NCI-H2227 (cell line): ENCODE results near the gene SDHAF3.
"Not testable (repeated sequence)": the region's sequence is repeated elsewhere in the genome, so short reads cannot be mapped to it uniquely, and the experiment has no call there.

Source experiments
- DNase-seq: peaks from one replicate; lab custom pipeline; 2025; ENCODE audit not compliant: unreplicated experiment; lab: John Stamatoyannopoulos, UW

SDHAF3 gene

DNA sequence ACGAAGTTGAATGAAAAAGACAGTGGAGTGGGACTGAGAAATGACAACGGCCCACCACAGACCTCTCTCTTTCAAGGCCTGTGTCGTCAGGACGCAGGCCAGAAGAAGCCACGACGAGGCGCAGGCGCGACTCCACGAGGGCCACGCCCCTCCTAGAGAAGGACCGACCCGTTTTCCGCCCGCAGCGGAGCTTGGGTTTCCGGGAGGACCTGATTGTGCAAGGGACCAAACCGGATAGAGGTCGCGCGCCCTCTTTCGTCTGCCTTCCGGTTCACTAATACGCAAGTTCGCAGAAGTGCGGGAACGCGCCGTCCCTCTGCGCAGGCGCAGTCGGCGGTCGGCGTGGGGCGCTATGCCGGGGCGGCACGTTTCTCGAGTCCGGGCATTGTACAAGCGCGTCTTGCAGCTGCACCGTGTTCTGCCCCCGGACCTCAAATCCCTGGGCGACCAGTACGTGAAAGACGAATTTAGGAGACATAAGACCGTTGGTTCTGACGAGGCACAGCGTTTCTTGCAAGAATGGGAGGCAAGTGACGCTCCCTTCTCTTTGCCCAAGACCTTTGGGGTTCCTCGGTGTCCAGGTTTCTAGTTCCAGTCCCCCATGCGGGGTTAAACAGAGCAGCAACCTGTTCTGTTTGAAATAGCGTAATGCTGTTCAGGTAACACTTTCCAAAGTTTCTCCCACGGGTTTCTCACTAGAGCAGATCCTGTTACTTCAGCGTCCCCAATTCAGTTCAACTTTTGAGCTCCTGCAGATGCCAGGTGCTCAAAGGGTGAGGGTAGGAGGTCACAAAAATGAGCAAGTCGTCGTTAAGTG is at the start of gene SDHAF3:
Gene SDHAF3, plus strand, starts transcription at position 327 of the 817 bp plus-strand sequence. Its CDS starts 26 bp downstream, at position 353.
- peak; percentile 100 for DNase-seq

GRCh38 chr7:97072025-97072424 is 45.5 kb upstream of the SDHAF3 start:
- not testable (repeated sequence) for DNase-seq

GRCh38 chr7:97075928-97076327 is 41.6 kb upstream of the SDHAF3 start:
- no peak for DNase-seq

DNA sequence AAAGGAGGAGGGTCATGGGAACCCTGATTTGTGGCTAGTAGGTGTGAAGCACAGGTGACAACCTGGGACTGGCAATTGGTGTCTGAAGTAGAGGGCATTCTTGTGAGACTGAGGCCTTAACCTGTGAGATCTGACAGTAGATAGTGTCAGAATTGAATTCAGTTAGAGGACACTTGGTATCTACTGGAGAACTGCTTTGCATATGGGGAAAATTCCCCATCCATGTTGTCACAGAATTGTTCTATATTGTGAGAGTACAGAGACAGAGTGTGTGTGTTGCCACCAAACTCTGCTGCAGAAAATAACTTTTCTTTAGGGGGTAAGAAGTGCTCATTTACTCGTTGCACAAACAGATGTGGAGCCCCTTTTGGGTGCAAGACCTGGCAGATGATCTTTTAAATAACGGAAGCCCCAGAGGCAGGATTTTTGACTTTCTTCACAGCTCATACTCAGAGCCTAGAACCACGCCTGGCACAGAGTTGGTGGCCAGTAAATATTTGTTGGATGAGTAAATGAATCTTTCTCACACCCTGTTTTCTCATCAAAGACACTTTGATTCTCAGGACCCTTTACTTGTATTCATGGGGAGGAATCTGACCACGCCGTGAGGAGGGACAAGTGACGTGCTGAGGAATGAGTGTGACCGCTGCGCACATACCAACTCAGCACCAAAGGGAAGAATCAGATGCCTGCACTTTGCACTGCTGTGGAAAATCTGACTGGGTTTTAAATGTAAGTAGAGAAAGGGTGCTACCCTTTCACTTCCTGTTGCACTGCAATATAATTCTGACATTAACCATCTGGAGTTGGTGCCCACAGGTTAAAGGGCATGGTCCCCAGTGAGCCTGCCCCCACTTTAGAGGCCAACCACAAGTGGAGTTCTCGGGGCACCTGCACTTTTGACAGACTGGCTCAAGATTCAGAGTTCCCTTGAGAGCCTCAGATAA is 39.2 kb upstream of the SDHAF3 start:
- DNase-seq, result no peak

- DNase-seq, result no peak
These were observed 38.2 kb upstream of the SDHAF3 start for GRCh38 chr7:97079300-97079699.

- DNase-seq, result no peak
These were observed 35.8 kb upstream of the SDHAF3 start for GRCh38 chr7:97081521-97082300.

DNA sequence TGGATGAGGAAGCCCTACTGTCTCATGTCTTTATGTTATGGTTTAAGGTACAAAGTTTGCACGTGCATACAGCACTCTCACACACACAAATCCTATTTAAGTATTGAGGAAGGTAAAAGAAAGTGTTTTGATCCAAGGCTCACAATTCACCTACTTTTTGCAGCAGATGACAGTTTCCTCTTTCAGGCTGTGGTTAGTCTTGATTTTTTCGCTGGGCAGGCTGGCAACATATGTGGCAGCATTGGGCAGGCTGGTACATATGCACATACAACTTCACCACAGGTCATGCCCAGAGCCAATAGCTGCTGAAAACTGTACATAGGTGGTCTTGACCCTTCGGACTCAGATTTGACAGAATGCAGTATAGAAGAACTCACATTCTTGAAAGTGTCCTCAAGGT is 29.1 kb upstream of the SDHAF3 start:
- no peak for DNase-seq

GRCh38 chr7:97089771-97090170 is 27.7 kb upstream of the SDHAF3 start:
- DNase-seq, result no peak

DNA sequence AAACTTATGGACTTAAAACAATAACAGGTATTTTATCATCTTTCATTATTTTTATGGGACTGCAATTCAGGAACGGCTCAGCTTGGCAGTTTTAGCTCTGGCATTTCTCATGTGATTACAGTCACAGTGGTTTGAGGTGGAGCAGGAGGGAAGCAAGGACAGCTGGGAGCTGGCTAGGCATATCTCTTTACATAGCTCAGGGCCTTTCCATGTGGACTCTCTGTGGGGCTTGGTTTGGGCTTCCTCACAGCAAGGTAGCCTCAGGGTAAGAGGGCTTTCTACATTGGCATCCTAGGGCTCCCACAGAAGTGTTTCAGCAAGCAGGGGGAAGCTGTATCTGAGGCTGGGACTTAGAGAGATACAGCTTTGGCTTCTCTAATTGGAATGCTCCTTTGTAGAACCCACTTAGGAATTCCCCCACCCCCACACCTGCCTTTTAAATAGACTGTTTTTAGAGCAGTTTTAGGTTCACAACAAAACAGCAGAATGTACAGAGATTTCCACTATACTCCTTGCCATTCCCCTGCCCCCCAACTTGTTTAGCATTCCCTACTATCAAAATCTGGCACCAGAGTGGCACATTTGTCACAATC is 26.6 kb upstream of the SDHAF3 start:
- DNase-seq, result no peak

GRCh38 chr7:97094284-97094930 is 23.1 kb upstream of the SDHAF3 start:
- peak; percentile 60 for DNase-seq

DNA sequence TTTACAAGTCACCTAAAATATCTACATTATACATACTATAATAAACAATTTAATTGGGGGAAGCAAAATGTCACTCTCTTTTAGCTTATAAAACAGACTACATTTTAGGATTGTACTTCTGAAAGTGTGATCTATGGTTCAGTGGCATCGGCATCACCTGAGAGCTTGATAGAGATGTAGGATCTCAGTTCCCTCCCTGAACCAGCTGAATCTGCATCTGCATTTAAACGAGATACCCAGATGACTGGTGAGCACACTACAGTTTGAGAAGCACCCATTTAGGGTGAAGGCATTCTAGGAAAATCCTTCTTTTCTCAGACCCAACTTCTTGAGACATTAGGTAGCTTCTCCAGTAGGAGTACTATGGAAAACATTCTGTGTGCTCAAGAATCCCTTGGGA is 21.5 kb upstream of the SDHAF3 start:
- DNase-seq, result no peak

- DNase-seq, result no peak
These were observed 20.8 kb upstream of the SDHAF3 start for GRCh38 chr7:97096661-97097060.

- DNase-seq, result peak; percentile 86
These were observed 12.7 kb upstream of the SDHAF3 start for GRCh38 chr7:97104719-97105238.

DNA sequence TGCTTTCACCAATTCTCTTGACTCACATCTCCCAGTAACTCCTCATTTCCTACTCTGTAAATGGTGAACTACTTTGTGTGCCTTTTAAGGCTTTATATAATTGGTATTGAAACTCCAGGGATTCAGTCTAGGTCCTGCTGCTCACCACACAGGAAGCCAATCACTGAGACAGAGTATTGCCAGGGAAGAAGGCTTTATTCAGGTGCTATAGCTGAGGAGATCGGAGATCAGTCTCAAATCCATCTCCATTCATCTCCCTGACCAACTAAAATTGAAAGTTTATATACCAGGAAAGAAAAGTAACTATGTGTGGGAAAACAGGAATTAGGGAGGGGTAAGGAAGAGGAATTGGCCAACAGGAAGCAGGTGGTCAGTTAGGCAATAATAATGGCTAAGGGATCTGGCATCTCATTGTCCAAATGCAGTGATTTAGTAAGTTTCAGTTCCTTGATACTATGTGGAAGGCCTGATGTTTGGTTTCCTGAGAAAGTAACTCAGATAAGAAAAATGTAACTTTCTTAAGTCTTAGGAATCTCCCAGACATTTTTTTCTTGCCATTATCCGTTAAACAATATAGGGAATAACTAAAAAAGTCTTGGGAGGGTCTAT is 10.2 kb upstream of the SDHAF3 start:
- no peak for DNase-seq

DNA sequence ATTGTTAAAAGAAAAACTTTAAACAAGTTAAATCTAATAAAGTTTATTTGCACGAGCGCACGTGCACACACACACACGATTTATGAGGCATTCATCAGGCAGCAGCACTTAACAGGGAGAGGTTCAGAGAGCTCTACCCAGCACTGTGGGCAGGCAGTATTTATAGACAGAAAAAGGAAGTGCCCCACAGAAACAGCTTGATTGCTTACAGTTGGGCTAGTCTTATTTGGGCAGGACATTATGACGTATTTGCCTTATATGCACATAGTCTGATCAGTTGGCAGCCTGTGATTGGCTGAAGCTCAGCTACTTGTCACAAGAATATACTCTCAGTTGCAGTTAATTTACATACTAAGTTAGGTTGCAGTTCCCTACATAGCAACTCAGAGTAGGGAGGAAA is 1.2 kb upstream of the SDHAF3 start:
- DNase-seq, result peak; percentile 30

DNA sequence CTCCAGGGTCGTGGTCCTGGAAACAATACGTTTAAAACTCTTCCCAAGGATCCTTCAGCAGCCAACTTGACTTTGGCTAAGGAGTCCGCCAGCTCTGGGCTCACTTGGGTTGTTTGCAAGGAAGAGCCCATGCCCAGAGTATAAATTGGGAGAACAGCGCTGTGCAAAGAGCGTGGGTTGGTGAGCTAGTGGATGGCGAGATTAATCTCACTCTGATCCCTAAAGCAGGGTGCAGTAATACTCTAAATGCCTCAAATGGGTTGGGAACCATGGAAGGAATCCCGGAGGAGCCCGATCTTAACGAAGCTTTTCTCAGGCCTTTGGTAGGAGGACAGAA is 495 bp upstream of the SDHAF3 start:
- no peak for DNase-seq

DNA sequence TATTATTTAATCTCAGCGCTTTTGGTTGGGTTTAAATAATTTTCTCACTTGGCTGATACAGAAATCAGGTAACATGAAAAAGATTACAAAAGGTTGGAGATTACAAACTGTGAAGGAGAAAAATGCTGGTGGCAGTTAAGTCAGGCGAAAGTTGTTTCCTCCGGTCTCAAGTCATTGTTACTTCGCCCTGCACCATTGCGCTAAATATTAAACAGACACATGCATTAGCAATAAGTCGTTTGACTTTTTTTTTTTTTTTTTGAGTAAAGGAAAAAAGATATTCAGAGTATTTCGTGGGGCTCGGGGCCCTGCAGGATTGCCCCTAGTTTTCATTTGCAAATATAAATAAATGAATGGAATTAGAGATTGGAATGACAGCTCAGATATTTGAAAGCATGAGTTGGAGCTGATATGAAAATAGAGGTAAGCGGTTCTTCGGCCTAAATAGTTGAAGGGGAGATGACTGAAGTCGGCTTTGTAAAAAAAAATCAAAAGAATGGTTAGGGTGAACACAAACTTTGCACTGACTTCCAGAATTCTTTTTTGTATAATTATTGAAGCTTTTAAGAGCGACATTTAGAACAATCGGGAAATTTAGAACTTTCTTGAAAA is 914 bp downstream of the SDHAF3 start:
- DNase-seq, result no peak

- DNase-seq, result no peak
These were observed 2.2 kb downstream of the SDHAF3 start for GRCh38 chr7:97119747-97120146.

DNA sequence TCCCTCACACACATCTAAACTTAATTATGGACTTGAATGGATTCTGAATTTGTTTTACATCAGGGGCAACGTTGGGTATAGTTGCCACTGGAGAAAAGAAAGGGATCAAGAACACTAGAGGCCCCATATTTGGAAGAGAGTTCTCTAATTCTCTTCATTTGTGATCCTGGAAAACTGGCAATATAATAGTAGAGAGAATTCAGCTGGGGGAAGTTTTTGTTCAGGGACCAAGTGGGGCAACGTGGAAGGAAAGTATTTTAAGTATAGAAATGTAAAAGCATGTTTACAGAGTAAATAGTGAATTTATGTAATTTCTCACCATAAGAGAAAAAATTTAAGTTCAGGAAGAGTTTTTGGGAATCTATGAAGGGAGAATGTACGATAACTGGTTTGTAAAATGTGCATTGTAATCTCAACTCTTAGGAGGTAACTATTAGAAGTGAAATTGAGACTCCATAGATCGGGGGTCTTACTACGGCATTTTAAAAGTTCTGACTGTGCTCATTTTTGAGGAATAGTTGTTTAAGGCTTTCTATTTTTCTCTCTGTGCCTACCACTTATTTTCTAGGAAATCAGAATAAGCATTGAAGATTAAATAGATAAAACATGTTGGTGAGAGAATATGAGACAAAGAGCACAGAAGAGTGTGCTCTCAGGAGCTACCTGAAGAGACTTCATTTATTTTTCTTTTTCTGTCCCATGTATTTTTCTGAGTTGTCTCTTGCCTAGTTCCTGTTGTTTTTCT is 3.4 kb downstream of the SDHAF3 start:
- DNase-seq, result no peak
